HepG2 (cell line): ENCODE results near the gene NGEF.
A peak's percentile ranks its signal among the peaks of the same experiment; 100 is the strongest.

ENCODE experiments used
- ELF4 ChIP-seq: sonication (generic); formaldehyde crosslinking; IDR thresholded peaks from 2 replicates; pipeline ENCODE4 v1.5.0; 2020; ENCODE audit warnings: missing genetic modification reagents, mild to moderate bottlenecking, moderate library complexity, borderline replicate concordance
- EP300 ChIP-seq, 3 experiments: sonication (generic) in 1 of 3; formaldehyde crosslinking in 1 of 3; IDR thresholded peaks; 2 replicates each; pipeline versions ENCODE4 v1.5.1 to v1.6.1; 2011 to 2020; ENCODE audit warnings: low read depth in 2 of 3, low read length in 2 of 3, borderline replicate concordance in 1 of 3, improper control_type of control experiment in 1 of 3, mild to moderate bottlenecking in 1 of 3, missing genetic modification reagents in 1 of 3, moderate library complexity in 1 of 3
- IRF2 ChIP-seq: IDR thresholded peaks from 2 replicates; pipeline ENCODE4 v1.6.1; 2018; ENCODE audit warnings: missing genetic modification reagents, missing compliant biosample characterization
- POLR2A ChIP-seq, 2 experiments: IDR thresholded peaks; 2 replicates each; pipeline ENCODE4 v1.6.1; 2011; ENCODE audit warnings: low read depth in 2 of 2, low read length in 2 of 2, mild to moderate bottlenecking in 1 of 2, moderate library complexity in 1 of 2; ENCODE audit not compliant: insufficient read depth in 1 of 2
- SCMH1 ChIP-seq: sonication (generic); formaldehyde crosslinking; IDR thresholded peaks from 2 replicates; pipeline ENCODE4 v1.9.0; 2021; ENCODE audit warnings: missing genetic modification reagents, mild to moderate bottlenecking, borderline replicate concordance
- SMARCC2 ChIP-seq: fragments of 450-650 bp; IDR thresholded peaks from 2 replicates; pipeline ENCODE4 v1.6.1; 2017; ENCODE audit warnings: antibody characterized with exemption, mild to moderate bottlenecking
- SP5 ChIP-seq: IDR thresholded peaks from 2 replicates; pipeline ENCODE4 v1.6.1; 2016; ENCODE audit warnings: low read depth, borderline replicate concordance
- TBX3 ChIP-seq: fragments of 450-650 bp; IDR thresholded peaks from 2 replicates; pipeline ENCODE4 v1.6.1; 2017; ENCODE audit warnings: antibody characterized with exemption, mild to moderate bottlenecking, inconsistent platforms, borderline replicate concordance
- ZFP62 ChIP-seq: sonication (generic); formaldehyde crosslinking; IDR thresholded peaks from 2 replicates; pipeline ENCODE4 v1.4.0; 2020; ENCODE audit warnings: missing genetic modification reagents
- ZKSCAN1 ChIP-seq: fragments of 150-350 bp; IDR thresholded peaks from 2 replicates; pipeline ENCODE4 v1.6.1; 2014; ENCODE audit warnings: low read length
- TF ChIP-seq, protein P1 (sequence below): sonication (generic); formaldehyde crosslinking; IDR thresholded peaks from 2 replicates; pipeline ENCODE4 v1.4.0; 2020; ENCODE audit warnings: missing genetic modification reagents
- TF ChIP-seq, protein P2 (sequence below): sonication (generic); formaldehyde crosslinking; conservative IDR thresholded peaks from 2 replicates; pipeline ENCODE4 v1.4.0; 2020; ENCODE audit warnings: mild to moderate bottlenecking, missing genetic modification reagents, moderate library complexity
- TF ChIP-seq, protein P3 (sequence below): sonication (generic); formaldehyde crosslinking; IDR thresholded peaks from 2 replicates; pipeline ENCODE4 v1.4.0; 2020; ENCODE audit warnings: missing genetic modification reagents
- TF ChIP-seq, protein P4 (sequence below): sonication (generic); formaldehyde crosslinking; IDR thresholded peaks from 2 replicates; pipeline ENCODE4 v1.4.0; 2020; ENCODE audit warnings: mild to moderate bottlenecking, missing genetic modification reagents

DNA sequence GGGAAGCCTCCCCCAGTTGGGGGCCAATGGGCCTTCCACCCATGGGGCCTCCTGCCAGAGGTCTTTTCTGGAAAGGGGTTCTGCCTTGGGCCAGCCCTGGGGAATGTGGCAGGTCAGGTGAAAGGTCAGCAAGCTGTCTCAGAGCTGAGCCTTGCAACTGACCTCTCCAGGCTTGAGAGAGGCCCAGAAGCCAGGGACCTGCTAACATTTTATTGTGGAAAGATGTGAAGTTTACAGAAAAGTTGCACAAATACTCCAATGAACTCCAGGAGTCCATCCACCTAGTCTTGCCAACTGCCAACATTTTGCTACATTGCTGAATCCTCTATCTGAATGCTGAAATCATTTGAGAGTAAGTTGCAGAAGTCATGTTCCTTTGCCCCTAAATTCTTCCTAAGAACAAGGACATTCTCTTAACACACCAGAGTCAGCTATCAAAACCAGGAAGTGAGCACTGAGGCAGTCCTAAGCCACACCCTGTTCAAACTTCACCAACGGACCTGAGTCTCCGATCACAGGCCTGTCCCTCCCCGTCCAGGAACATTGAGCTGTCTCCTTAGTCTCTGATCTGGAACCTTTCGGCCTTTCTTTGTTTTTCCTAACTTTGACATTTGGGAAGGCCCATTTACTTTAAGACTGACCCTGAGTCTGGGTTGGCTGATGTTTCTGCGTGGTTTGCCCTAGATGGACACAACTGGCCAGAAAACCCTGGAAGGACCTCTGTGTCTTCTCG lies 139.0 kb downstream of the NGEF start:
- peak in 1 of 2 experiments; percentile 73; a peak in 1 of 4 replicates for TF ChIP-seq EP300 (IDR thresholded peaks at IDR 0.05; ENCODE audit: low read depth in 2 of 2, low read length in 2 of 2)
- TF ChIP-seq EP300 (CRISPR knock-in tag; IDR thresholded peaks at IDR 0.05; ENCODE audit: borderline replicate concordance) = no peak
- no peak; a peak in 1 of 4 replicates for TF ChIP-seq POLR2A (IDR thresholded peaks at IDR 0.05; ENCODE audit: insufficient read depth in 1 of 2, low read depth in 2 of 2, low read length in 2 of 2)
- TF ChIP-seq IRF2 = no peak; the same call in 1 of the 2 replicates
- TF ChIP-seq, protein P1, sequence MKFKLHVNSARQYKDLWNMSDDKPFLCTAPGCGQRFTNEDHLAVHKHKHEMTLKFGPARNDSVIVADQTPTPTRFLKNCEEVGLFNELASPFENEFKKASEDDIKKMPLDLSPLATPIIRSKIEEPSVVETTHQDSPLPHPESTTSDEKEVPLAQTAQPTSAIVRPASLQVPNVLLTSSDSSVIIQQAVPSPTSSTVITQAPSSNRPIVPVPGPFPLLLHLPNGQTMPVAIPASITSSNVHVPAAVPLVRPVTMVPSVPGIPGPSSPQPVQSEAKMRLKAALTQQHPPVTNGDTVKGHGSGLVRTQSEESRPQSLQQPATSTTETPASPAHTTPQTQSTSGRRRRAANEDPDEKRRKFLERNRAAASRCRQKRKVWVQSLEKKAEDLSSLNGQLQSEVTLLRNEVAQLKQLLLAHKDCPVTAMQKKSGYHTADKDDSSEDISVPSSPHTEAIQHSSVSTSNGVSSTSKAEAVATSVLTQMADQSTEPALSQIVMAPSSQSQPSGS (CRISPR knock-in tag) = 0 out of 2 replicates have a peak, but pooled peaks have one; percentile 6
- TF ChIP-seq ZFP62 (CRISPR knock-in tag) = no peak
- TF ChIP-seq ELF4 (CRISPR knock-in tag) = peak; percentile 79; the same call in 1 of the 2 replicates
- no peak for TF ChIP-seq SMARCC2
- TF ChIP-seq, protein P2, sequence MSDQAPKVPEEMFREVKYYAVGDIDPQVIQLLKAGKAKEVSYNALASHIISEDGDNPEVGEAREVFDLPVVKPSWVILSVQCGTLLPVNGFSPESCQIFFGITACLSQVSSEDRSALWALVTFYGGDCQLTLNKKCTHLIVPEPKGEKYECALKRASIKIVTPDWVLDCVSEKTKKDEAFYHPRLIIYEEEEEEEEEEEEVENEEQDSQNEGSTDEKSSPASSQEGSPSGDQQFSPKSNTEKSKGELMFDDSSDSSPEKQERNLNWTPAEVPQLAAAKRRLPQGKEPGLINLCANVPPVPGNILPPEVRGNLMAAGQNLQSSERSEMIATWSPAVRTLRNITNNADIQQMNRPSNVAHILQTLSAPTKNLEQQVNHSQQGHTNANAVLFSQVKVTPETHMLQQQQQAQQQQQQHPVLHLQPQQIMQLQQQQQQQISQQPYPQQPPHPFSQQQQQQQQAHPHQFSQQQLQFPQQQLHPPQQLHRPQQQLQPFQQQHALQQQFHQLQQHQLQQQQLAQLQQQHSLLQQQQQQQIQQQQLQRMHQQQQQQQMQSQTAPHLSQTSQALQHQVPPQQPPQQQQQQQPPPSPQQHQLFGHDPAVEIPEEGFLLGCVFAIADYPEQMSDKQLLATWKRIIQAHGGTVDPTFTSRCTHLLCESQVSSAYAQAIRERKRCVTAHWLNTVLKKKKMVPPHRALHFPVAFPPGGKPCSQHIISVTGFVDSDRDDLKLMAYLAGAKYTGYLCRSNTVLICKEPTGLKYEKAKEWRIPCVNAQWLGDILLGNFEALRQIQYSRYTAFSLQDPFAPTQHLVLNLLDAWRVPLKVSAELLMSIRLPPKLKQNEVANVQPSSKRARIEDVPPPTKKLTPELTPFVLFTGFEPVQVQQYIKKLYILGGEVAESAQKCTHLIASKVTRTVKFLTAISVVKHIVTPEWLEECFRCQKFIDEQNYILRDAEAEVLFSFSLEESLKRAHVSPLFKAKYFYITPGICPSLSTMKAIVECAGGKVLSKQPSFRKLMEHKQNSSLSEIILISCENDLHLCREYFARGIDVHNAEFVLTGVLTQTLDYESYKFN (CRISPR knock-in tag) = peak; percentile 29; the same call in 1 of the 2 replicates
- TF ChIP-seq, protein P3, sequence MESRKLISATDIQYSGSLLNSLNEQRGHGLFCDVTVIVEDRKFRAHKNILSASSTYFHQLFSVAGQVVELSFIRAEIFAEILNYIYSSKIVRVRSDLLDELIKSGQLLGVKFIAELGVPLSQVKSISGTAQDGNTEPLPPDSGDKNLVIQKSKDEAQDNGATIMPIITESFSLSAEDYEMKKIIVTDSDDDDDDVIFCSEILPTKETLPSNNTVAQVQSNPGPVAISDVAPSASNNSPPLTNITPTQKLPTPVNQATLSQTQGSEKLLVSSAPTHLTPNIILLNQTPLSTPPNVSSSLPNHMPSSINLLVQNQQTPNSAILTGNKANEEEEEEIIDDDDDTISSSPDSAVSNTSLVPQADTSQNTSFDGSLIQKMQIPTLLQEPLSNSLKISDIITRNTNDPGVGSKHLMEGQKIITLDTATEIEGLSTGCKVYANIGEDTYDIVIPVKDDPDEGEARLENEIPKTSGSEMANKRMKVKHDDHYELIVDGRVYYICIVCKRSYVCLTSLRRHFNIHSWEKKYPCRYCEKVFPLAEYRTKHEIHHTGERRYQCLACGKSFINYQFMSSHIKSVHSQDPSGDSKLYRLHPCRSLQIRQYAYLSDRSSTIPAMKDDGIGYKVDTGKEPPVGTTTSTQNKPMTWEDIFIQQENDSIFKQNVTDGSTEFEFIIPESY (CRISPR knock-in tag) = no peak
- TF ChIP-seq, protein P4, sequence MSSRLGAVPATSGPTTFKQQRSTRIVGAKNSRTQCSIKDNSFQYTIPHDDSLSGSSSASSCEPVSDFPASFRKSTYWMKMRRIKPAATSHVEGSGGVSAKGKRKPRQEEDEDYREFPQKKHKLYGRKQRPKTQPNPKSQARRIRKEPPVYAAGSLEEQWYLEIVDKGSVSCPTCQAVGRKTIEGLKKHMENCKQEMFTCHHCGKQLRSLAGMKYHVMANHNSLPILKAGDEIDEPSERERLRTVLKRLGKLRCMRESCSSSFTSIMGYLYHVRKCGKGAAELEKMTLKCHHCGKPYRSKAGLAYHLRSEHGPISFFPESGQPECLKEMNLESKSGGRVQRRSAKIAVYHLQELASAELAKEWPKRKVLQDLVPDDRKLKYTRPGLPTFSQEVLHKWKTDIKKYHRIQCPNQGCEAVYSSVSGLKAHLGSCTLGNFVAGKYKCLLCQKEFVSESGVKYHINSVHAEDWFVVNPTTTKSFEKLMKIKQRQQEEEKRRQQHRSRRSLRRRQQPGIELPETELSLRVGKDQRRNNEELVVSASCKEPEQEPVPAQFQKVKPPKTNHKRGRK (CRISPR knock-in tag) = no peak
- TF ChIP-seq SP5 (CRISPR knock-in tag) = no peak
- TF ChIP-seq TBX3 = no peak
- no peak for TF ChIP-seq ZKSCAN1
- no peak for TF ChIP-seq SCMH1 (CRISPR knock-in tag)
